Activated CD8-positive, alpha-beta memory T cell treated with anti-CD3 and anti-CD28 coated beads, Interleukin-2, amount 50 U/mL, for 24 hours (primary cell): ENCODE measurements around the gene SYNPO2.
"Not testable (repeated sequence)": the region's sequence is repeated elsewhere in the genome, so short reads cannot be mapped to it uniquely, and the experiment has no call there.

ENCODE experiments used
- DNase-seq: peaks from one replicate; pipeline ENCODE4 v3.0.0-alpha.2; 2020; ENCODE audit errors: extremely low read depth

The SYNPO2 gene

DNA sequence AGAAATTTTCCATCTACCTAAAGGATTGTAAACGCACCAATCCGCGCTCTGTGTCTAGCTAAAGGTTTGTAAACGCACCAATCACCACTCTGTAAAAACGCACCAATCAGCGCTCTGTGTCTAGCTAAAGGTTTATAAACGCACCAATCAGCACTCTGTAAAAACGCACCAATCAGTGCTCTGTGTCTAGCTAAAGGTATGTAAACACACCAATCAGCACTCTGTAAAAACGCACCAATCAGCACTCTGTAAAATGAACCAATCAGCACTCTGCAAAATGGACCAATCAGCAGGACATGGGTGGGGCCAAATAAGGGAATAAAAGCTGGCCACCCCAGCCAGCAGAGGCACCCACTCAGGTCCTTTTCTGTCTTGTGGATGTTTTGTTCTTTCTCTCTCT lies 10.1 kb upstream of the SYNPO2 start:
- not testable (repeated sequence) for DNase-seq

DNA sequence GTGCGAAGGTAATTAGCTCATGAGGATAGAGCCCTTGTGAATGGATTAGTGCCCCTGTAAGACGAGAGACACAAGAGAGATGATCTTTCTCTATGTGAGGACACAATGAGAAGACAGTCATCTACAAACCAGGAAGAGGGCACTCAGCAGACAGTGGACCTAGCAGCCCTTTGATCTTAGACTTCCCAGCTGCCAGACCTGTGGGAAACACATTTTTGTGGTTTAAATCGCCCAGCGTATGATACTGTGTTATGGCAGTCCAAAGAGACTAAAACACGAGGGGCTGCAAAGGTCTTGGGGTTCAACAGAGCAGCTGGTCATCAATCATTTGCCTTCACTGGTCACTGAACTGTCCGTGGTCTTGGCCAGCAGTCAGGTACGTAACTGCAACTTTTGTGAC lies 9.2 kb upstream of the SYNPO2 start:
- DNase-seq, result no peak

DNA sequence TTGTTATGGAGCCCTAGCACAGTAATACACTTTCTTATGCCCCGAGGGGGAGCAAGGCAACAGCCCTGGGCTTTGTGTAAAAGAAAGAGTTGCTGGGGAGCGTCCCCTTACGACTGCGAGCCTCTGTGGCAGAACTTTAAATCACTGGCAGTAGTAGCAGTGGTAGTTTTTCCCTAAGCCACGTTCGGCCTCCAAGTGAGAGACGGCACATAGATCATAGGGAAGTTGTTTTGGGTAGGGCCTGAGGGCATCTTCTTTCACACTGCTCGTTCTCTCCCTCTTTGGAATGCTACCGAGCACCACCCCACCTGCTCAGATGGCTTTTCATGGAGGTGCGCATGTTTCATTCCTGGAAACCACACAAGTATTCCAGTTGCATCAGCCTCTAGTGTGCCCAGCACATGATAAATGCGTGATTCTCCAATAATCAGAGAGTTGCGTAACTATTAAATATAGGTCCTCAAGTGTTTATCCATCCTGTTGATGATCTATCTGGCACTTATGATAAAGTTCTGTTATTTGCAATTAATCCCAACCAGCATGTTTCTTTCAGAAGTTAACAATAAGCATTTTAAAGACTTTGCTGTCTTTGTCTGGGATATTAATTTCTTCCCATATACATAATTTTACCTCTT lies 7.0 kb upstream of the SYNPO2 start:
- DNase-seq, result no peak

DNA sequence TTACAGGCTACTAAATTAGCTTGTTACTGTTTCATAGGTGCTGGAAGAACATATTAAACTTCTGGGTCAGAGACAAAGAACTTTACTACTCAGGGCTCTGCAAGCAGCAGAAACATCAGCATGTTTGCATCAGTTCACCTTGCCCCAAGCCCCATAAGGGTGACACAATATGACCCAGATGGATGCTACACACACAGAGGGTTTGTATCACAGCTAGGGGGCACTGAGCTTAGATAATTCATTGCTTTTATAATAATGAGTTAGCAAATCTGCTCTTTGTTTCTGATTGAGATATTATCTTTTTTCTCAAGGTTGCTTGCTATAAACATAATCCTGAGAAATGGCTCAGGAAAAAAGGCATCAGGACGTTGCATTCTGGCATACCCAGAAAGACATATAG lies 4.8 kb upstream of the SYNPO2 start:
- DNase-seq, result no peak

DNA sequence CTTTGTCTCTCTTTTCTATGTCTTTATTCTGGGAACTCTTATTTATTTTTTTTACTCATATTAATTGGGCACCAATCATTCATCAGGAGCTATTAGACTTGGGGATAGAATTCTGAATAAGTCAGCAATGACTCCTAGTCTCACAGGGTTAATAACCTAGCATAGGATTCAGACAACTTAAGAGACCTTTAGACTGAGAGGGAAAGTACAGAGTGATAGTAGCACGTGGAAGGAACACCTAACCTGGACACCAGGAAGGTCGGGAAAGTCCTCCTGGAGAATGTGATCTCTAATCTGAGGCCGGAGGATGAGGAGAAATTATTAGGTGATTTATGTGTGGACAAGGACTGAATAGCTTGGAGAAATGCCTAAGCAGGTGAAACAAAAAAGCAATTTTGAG lies 3.9 kb upstream of the SYNPO2 start:
- DNase-seq, result no peak

DNA sequence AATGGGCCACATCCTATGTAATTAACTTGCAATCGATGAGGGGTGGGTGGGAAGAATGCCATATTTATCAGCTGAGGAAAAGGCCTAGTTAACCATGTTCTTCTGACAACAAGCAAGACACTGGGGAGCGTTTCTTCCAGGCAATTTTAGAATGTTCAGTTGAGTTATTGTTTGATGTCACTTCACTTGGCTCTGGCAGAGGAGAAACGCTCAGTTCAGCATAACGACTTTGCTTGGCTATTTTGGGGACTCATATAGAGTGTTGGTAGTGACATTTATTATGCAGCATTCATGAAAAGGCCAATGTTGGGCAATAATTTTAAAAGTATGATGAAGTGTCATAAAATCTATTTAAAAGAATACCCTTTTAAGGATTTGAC lies 648 bp downstream of the SYNPO2 start:
- DNase-seq, result no peak

DNA sequence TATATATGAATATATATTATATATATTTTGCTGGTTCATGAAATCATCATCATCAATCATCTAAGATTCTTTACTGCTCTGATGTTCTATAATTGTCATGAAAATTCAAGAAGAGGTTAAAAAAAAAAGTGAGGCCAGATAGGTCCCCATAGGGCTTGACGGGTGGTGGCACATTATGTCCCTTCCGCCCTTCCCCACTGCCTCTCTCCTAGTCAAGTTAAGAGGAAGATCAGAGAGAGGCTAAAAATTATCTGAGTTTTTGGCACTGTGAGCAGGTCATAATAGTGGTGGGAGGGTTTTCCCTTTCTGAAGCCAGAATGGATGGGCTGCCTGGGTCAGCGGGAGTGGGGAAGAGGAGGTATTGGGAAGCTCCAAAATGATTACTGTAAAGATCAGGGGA lies 5.4 kb downstream of the SYNPO2 start:
- no peak for DNase-seq

DNA sequence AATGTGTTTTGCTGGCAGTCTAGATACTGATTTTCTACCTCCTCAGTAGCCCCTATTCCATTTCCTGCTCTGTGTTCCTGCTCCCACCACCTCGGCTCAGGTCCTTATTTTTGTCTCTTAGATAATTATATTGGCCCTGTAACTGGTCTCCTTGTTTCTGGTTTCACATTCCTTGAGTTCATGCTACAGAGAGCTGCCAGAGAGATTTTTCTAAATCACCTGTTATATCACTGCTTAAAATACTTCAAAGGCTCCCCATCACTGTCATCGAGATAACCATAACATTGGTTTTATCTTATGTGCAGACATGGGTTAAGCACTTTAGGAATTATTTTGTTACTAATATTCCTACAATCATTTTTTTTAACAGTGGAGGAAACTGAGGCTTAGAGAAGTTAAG lies 9.6 kb downstream of the SYNPO2 start:
- DNase-seq, result no peak

DNA sequence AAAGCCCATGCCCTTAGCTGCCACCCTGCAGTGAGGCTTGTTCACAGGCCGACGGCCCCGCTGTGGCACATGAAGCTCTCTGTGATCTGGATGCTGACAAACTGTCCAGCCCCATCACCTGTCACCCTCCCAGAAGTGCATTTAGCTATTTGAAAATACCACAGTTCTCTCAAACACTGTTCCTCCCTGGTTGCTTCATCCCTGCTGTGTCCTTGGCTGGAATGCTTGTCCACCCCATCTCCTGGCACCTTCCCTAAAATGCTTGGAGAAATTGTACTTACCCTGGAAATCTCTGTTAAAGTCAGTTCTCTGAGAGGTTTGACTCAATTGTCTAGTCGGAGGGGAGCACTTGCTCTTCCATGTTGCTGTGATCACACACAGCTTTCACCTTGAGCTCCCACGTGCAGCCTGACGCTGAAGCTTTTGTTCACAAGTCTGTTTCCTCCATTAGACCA lies 10.1 kb downstream of the SYNPO2 start:
- DNase-seq, result no peak

DNA sequence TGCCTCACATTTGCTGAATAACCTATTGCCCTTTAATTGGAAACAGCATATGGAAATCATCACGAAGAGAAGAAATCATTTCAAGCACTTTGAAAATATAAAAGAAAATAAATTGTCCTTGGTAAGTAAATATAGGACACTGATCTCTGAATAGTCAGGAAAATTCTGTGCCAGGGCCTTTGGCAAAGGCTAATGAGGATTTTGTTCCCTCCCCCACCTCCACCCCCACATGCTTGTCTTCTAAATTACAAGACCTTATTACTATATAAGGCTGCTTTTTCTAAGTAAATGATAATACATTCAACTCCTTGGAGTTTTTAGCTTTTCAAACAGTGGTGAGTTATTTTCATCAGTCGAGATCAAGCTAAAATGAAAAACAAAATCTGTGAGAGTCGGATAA lies 15.8 kb downstream of the SYNPO2 start:
- no peak for DNase-seq

DNA sequence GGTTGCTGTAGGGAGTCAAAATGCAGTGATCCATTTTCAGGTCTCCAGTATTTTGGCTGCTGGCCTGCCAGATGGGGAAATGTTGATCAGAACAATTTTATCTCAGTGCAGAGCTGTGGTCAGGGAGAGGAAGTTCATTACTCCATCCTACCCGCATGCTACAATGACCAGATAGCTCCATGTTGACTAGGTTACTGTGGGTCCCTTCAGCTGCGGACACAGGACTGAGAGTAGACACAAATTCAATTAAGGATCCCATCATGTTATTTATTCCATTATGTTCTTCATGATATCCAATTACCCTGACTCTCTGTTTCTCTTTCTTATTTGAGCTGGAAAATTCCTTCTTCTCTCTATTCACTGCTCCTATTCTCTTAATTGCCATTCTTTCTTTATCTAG lies 16.3 kb downstream of the SYNPO2 start:
- no peak for DNase-seq

DNA sequence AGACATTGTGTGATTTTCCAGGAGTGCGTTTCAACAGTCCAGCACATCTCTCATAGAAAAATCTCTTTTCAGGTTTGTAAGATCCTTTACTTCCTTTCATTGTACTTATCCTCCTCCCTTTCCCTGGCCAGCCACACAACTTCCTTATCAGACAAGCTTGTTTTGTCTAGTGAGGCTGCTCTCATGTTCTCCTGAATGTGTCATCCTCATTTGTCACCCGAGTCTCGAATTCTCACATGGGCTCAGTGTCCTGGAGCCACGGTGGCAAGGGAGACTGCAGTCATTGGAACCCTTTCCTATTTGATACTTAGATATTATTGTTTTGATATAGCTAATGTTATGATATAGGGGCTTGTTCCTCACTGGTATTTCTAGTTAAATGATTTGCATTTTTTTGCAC lies 16.9 kb downstream of the SYNPO2 start:
- DNase-seq, result no peak

DNA sequence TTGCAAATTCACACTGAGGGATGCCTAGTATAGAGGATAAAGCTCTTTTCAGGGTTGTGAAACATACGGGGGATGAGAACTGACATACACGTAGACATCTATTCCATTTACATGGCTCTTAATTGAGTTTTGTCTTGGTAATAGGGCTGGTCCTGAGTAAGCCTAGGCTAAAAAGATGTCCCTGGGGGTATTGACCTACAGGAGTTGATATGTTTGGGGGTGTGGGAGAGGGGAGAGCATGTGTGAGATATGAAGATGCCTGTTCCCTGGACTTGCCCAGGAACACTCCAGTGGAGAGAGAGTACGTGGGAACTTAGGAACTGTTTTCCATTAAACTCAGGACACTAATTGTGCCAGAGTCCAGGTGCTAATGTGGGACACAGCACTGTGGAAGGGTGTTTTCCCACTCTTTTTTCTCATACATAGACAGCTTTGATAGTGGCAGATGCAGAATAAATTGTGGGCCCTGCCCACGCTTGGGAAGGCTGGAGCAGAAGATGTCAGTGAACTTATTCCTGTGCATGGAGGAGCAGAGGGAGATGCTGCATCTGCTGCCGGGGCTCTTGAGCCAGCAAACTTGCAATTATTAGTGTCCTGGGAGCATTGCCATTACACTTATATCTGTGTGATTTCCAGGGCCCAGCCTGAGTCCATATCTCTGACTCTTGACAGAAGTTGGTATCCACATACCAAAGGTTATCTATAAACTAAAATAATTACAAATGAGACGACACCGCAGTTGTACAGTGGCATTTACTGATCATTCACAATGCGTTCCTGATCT lies 20.7 kb downstream of the SYNPO2 start:
- DNase-seq, result no peak

DNA sequence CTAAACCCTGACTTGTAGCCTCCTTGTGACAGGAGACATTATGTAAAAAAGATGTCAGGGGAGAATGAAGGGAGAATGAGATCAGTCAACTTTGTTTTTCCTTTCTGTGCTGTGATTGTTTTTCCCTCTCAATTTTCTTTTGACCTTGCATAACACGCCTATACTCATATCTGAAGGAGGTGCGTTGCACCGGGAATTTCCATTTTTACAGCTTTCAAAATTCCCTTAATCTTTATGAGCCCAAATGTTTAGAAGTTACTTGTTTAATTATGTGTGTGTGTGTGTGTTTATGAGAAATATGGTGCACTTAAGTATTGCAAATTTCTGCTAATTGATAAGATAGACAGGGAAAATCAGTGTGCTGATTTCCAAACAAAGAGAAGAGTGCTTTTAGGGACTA lies 21.6 kb downstream of the SYNPO2 start:
- DNase-seq, result no peak

DNA sequence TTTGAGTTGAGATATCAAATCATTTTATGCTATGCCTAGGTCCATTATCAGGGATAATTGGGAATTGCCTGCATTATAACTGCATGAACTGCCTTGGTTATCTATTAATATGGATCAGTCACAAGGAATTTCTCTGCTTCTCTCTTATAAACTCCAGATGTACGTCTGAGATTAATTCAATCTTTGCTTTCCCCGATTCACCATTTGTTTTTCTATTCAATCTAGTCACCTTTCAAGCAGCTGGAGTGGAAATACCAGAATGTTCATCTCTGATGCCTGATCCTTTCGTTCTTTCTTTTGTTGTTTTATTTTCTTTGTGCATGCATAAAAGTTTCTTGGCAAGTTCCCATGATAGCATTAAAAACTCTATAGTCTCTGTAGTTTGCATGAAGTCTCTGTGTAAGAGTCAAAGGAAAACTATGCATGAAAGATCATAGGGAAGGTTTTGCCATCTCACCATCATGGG lies 22.6 kb downstream of the SYNPO2 start:
- DNase-seq, result no peak

DNA sequence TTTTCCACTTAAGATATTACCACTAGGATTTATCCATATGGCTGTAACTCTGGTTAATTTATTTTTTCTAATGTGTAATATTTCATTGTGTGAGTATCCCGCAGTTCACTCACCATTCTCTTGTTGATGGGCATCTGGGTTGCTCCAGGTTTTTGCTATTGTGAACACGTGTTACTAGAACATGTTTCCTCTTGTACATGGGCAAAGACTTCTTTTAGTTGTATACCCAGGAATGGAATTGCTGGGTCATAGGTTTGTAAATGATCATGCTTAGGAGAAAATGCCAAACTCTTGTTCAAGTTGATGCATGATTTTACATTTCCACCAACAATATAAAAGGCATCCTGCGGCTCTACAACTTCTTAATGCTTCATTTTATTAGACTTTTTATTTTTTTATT lies 26.8 kb downstream of the SYNPO2 start:
- DNase-seq, result no peak

DNA sequence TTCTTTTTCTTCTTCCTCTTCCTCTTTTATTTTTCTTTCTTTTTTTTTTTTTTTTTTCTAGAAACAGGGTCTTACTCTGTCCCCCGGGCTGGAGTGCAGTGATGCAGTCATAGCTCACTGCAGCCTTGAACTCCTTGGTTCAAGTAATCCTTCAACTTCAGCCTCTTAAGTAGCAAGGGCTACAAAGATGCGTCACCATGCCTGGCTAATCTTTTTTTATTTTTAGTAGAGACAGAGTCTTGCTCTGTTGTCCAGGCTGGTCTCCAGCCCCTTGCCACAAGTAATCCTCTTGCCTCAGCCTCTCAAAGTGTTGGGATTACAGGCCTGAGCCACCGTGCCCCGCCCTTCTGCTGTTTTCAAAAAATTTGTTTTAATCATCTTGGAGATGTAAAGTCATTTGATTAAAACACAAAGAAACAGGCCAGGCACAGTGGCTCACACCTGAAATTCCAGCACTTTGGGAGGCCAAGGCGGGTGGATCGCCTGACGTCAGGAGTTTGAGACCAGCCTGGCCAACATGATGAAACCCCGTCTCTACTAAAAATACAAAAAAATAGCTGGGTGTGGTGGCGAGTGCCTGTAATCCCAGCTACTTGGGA lies 28.1 kb downstream of the SYNPO2 start:
- no peak for DNase-seq

DNA sequence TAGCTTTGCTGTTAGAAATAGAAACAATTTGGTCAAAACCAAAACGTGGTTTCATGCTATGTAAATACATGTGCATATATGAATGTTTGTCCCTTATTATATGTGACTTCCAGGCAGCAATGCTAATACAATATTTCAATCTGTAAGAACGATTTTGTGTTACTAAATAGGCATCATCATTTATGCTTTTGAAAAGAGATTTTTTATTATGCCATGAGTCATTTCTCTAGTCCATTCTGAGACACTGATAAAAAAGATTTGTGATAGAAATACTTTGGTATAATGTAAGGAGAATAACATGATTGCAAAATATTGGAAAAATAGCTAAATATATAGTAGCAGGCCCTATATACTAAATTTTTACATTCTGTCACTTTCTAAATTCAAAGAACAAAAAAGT lies 28.9 kb downstream of the SYNPO2 start:
- no peak for DNase-seq

DNA sequence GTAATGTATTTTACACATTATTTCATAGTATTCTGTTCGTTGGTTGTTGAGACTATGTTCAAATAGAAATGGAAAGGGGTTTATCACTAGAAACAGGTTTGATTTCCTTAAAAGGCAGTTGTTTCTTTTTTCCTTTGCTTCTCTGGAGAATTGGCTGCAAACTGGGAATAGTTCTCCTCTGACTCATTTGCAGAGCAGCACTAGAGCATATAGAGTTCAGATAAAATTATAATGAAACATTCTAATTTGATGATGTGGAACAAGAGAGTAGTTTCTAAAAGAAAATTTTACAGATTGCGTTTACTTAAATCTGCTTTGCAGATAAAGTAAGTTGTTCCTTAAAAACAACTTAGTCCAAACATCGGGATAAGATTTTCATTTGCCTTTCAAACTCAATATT lies 29.7 kb downstream of the SYNPO2 start:
- DNase-seq, result no peak

DNA sequence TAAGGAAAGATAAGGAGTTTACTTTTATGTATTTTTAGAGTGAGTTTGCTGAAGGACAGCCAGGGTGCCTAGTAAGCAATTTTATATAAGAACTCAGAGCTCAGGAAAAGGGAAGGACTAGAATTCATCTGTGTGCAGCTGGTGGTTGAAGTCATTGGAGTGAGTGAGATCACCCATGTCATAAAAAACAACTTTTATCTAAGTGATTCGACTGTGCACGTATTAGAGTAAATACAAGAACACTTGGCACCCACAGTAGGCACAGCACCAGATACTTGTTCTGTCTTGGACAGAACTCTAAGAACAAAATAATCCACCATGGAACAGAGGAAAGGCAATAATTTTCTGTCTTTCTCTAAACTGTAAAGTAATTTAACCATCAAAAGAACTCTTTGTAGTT lies 31.6 kb downstream of the SYNPO2 start:
- no peak for DNase-seq

DNA sequence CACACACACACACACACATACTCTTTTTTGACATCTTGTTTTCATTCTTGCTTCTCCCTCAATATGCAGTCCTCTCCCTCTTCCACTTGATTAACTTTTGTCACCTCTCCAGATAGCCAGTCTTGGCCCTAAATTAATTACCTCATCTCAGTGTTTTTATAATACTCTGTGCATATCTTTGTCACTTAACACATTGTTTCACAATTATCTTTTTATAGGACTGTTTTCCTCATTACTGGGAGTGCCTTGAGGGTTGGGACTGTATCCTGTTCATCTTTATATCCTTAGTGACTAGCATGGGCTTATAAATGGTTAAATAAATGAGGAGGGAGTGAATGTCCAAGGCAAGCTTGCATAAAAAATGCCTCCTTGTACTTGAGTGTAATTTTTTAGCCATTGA lies 33.1 kb downstream of the SYNPO2 start:
- DNase-seq, result no peak

DNA sequence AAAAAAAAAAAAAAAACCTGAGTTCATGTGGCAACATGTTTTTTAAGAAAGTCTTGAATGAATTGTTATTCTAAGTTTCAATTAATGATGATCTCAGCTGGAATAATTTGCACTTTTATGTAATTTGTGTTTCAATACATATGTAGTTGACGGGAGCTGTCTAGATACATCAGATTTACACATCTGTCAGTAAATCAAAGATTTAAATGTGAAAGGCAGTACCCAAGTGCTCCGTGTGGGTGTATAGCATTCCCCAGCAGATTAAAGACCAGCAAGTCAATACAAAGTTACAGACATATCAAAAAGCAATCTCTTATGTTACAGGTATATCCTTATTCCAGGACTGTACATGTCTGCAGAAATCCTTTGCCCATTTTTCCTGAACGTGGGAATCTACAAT lies 35.2 kb downstream of the SYNPO2 start:
- DNase-seq, result no peak

DNA sequence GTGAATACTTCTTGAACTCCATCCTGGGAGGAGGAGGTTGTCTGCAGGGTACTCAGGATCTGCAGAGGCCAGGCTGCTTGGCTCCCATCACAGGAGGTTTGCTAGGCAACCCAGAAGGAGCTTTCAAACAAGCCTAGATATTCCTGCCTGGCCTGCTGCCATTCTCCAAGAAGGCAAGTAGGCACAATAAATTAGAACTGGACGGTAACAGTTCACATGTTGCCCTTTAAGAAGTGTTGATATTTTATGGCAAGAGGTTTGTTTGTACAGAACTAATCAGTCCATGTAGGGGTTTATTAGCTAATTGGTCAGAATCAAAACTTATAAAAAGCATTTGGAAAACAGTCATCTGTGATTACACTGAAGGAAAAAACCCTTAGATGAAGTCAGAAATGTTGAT lies 39.3 kb downstream of the SYNPO2 start:
- no peak for DNase-seq
